HG03175 (cell line): Measurements from ENCODE around the gene XXYLT1.
"Not testable (repeated sequence)": the region's sequence is repeated elsewhere in the genome, so short reads cannot be mapped to it uniquely, and the experiment has no call there.

Experiments used
- ATAC-seq: cut with Tn5 transposase; IDR thresholded peaks from one replicate; pipeline ENCODE4 v1.9.1; 2021; ENCODE audit warnings: mild to moderate bottlenecking, moderate library complexity; ENCODE audit not compliant: unreplicated experiment

The XXYLT1 gene, protein sequence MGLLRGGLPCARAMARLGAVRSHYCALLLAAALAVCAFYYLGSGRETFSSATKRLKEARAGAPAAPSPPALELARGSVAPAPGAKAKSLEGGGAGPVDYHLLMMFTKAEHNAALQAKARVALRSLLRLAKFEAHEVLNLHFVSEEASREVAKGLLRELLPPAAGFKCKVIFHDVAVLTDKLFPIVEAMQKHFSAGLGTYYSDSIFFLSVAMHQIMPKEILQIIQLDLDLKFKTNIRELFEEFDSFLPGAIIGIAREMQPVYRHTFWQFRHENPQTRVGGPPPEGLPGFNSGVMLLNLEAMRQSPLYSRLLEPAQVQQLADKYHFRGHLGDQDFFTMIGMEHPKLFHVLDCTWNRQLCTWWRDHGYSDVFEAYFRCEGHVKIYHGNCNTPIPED

GRCh38 chr3:195270817-195271409 lies at the start of gene XXYLT1:
Gene XXYLT1 (minus strand): TSS chr3:195271159. CDS start chr3:195271058, 101 bp downstream.
- ATAC-seq: peak; percentile 82

DNA sequence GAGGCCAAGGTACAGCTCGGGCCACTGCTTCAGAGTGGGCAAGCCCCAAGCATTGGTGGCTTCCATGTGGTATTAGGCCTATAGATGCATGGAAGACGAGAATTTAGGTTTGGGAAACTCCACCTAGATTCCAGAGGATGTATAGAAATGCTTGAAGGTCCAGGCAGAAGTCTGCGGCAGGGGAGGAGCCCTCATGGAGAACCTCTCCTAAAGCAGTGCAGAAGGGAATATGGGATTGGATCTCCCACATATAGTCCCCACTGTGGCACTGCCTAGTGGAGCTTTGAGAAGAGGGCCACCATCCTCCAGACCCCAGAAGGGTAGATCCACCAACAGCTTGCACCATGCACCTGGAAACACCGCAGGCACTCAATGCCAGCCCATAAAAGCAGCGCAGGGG lies 48.1 kb upstream of the XXYLT1 start:
- no peak for ATAC-seq

GRCh38 chr3:195312714-195313113 lies 41.8 kb upstream of the XXYLT1 start:
- ATAC-seq: no peak

GRCh38 chr3:195307711-195308110 lies 36.8 kb upstream of the XXYLT1 start:
- ATAC-seq: peak; percentile 39

DNA sequence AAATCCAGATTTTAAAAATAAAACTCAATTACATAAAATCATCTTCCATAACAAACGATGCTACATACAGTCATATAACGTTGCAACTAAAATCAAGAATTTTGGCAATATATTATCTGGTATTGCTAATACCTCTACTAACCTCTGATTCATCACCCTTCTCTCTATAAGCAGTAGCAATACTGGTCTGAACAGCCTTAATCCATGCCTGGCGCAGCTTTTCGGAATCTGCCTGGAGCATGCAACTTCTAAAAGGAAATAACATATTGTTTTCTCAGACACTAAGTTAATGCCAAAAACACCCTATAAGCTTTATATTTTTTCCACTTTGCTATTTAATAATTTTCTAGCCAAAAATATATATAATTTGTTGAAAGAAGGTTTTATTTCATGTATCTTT lies 35.4 kb upstream of the XXYLT1 start:
- ATAC-seq: no peak

GRCh38 chr3:195302431-195302830 lies 31.5 kb upstream of the XXYLT1 start:
- no peak for ATAC-seq

DNA sequence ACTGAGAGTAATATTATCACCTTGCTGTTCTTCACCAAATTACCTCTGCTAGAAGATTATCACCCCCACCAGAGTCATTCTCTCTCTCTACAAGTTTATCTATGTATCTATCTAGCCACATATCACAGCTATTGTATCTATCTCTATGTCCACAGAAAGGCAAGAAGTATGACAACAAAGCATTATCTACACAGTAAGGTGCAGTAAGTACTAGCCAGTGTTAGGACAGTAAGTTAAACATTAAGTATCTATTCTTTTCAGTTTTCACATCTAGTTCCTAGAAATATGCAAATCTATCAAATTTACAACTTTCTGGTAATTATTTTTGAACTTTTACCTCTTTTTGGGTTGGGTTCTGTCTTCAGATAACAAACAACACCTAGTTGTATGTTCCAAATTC lies 26.5 kb upstream of the XXYLT1 start:
- ATAC-seq: no peak

GRCh38 chr3:195296662-195297061 lies 25.7 kb upstream of the XXYLT1 start:
- ATAC-seq: no peak

GRCh38 chr3:195291121-195291520 lies 20.2 kb upstream of the XXYLT1 start:
- no peak for ATAC-seq

GRCh38 chr3:195290643-195291042 lies 19.7 kb upstream of the XXYLT1 start:
- not testable (repeated sequence) for ATAC-seq

DNA sequence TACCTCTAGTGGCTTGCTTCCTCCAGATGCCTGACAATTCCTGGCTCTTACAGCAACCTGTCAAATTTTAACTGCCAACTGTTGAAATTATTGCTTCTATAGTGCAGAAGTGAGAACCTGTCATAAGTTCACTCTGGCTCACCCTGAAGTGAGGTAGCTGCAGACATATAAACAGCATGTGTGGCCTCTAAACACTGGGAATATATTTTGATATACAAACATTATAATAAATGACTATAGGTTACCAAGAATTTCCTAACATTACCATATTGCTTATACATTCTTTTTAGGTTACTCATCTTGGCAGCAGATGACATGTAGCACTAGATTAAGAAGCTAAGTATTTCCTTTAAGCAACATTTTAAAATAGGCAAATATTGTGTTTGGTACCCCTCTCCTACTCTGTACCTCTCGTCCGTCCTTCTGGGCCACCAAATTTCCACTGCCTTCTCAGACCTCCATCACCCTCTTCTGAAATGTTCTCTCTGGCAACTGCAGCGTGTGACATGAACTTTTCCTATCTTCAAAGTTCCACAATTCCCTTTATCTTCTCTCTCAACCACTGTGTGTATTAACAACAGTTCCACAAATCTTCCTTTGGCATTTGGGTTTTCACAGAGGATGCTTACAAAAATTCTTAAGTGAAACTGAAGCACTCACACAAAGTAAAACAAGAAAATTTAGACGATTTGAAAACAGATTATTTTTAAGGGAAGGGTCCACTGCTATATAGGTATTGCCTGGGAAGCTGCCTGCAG lies 15.3 kb upstream of the XXYLT1 start:
- ATAC-seq: no peak

GRCh38 chr3:195285372-195285771 lies 14.4 kb upstream of the XXYLT1 start:
- no peak for ATAC-seq

GRCh38 chr3:195284842-195285241 lies 13.9 kb upstream of the XXYLT1 start:
- no peak for ATAC-seq

DNA sequence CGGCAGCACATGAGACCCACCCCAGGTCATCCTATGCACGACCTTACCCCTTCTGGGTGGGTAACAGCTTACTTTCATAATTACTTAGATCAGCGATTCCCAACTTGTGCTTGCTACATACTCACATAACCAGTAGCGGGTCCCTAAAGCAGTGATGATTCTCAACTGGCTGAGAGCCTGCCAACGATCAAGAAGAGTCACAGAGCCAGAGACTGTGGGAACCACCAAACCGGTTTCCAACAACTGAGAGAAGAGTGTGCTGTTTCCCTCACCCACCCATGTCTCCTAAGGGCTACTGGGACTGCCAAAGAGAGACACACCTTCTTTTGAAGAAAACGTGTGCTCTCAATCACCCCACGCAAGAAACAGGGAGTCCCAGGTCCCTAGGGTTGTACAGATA lies 12.0 kb upstream of the XXYLT1 start:
- ATAC-seq: no peak

DNA sequence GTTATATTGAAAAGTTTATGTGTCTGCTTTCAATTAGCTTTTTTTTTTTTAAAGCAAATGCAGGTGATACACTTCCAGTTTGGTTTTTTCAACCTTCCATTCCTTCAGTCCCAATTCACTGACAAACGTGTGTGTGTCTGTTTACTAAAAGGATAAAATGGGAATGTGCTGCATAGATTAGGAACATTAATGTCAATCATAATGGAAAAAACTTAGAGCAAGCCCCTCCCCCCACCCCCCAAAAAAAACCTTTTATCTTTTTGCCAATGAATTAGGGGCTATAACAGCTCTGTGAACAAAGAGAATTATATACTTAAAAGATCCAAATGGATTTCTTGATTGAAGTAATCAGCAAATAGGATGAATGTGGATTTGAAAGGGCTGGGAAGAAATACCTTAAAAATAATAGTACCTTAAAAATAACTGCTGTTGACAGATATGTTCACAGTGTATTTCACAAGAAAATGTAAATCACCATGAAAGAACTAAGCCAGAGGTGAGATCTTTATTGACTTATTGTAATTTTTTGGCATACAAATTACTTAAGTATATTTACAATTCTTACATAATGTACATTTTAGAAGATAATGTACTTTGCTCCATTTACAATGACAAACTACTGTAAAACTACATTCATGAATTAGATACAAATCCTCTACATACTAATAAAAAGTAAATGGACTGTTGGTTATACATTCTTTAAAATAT lies 3.5 kb upstream of the XXYLT1 start:
- no peak for ATAC-seq

- ATAC-seq: peak; percentile 72
These were observed 668 bp upstream of the XXYLT1 start for GRCh38 chr3:195271410-195272243.

- ATAC-seq: peak; percentile 19
These were observed 711 bp downstream of the XXYLT1 start for GRCh38 chr3:195270079-195270816.

GRCh38 chr3:195269375-195270078 lies 1.4 kb downstream of the XXYLT1 start:
- no peak for ATAC-seq
